ENCODE data around the gene CLIC4.
"Not testable (repeated sequence)": the region's sequence is repeated elsewhere in the genome, so short reads cannot be mapped to it uniquely, and the experiment has no call there.

The CLIC4 gene

DNA sequence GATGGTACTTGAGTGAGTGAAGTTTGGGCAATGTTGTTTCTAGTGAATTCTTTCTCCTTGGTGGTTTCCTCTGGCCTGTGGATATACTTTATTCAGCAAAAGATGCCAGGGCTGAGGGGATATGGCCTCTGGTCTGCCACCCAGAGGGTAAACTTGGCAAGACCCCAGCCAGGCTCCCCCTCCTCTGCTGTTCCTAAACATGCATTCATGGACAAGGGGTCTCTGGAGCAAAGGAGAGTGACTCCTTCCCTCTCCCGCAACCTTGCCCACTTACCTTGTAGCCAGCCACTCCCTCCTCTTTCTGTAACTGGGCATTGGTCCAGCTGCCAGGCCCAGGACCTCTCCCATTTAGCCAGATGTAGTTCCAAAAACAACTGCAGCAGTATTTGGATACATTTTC lies 141.0 kb downstream of the CLIC4 start:
- DNase-seq = no peak

DNA sequence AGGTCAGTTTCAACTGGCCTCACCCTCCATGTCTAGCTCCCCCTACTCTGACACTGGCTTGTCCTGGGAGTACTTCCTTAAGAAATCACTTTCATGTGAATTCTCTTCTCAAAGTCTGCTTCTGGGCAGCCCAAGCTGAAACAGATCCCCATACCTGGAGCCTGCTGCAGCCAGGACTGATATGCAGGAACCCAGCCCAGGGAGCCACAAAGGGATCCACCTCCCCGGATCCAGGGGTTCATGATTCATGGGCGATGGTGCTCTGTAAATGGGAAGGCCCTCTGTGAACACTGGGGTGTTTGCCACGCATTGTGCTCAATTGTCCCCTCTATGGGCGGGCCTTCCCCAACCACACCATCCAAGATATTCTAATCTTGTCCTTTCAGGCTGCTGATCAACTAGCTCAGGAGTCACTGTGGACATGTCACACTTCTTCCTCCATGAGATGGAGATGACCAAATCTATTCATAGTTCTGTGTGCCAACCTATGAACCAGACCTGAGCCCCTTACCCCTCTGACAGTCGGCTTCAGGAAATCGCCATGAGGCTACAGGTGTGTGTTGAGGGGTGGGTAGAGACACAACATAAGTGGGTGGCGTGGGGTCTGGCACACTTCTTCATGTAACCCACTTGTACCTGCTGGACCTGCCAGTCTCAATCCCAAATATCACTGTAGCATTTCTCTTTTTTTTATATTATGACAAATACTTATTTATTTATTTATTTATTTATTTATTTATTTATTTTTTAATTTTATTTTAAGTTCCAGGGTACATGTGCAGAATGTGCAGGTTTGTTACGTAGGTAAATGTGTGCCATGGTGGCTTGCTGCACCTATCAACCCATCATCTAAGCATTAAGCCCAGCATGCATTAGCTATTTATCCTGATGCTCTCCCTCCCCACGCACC lies 143.1 kb downstream of the CLIC4 start:
- DNase-seq = no peak

DNA sequence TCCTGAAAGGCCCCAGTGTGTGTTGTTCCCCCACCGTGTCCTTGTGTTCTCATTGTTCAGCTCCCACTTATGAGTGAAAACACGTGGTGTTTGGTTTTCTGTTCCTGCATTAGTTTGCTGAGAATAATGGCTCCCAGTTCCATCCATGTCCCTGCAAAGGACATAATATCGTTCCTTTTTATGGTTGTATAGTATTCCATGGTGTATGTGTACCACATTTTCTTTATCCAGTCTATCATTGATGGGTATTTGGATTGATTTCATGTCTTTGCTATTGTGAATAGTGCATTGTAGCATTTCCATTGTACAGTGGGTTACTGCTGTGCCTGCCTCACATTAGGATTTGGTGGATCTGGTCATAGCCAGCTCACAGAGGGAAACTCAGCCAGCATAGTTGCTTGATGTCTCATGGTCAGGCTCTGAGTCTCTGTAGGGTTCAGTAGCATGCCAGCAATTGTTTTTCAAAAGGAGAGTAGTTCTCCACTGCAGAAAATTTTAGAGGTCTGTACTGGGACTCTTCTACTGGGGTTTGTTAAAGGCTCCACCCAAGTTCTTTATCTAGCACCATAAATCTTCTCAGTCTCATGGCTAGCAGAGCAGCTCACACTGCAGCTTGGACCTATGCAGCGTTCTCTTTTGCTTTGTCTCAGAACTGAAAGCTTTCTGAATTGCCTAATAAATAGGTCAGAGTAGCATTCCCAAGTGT lies 143.9 kb downstream of the CLIC4 start:
- DNase-seq = no peak

DNA sequence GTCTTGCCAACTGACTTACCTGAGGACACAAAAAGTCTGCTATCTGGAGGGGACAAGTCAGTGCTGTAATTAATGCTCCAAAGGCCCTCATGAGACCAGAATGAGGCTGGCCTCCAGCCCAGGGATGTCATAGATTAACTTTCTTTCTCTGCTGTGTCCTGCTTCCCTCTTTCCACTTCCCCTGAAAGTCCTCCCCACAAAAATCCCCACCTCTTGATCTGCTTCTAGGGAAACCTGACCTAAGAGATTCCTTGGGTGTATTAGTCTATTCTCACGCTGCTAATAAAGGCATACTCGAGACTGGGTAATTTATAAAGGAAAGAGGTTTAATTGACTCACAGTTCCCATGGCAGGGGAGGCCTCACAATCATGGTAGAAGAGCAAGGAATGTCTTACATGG lies 145.6 kb downstream of the CLIC4 start:
- DNase-seq = no peak

DNA sequence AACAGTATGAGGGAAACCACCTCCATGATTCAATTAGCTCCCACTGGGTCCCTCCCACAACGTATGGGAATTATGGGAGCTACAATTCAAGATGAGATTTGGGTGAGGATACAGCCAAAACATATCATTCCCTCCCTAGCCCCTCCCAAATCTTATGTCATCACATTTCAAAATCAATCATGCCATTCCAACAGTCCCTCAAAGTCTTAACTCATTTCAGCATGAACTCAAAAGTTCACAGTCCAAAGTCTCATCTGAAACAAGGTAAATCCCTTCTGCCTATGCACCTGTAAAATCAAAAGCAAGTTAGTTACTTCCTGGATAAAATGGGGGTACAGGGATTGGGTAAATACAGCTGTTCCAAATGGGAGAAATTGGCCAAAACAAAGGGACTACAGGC lies 146.1 kb downstream of the CLIC4 start:
- DNase-seq = not testable (repeated sequence)

DNA sequence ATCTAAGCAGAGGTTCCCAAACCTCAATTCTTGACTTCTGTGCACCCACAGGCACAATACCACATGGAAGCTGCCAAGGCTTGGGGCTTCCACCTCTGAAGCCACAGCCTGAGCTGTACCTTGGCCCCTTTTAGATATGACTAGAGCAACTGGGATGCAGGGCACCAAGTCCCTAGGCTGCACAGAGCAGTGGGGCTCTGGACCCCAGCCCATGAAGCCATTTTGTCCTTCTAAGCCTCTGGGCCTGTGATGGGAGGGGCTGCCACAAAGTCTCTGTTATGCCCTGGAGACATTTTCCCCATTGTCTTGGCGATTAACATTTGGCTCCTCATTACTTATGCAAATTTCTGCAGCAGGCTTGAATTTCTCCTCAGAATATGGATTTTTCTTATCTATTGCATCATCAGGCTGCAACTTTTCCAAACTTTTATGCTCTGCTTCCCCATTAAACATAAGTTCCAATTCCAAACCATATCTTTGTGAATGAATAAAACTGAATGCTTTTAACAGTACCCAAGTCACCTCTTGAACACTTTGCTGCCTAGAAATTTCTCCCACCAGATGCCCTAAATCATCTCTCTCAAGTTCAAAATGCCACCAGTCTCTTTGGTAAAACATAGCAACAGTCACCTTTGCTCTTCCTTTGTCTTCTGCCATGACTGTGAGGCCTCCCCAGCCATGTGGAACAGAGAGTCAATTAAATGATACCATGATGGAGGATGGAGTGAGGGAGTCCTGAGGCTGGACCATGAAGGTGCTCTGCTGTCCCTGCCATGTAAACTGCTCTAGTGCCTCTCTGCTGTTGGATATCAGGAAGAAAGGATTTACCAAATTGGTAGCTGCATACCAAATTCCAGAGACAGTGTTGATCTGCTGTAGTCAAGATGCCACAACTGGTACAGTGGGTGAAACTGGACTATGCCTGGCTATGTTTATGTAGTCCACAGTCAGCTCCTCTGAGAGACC lies 147.2 kb downstream of the CLIC4 start:
- DNase-seq = no peak

DNA sequence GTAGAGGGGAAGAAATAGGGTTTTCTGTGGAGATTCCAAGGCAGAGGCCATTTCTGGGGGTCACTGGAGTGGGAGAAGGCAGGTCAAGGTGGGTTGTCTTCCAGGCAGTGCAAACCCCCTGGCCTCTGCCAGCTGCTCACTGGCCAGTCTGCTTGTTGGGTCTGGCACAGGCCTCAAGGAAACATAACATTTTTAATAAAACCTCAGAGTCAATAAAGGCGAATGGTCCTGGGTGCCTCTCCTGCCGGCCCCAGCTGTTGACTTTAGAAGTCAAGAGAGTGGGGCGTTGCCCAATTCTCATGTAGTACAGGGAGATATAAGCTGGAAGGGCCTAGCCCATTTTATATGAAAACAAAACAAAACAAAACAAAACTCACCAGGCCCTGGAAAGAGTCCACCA lies 148.2 kb downstream of the CLIC4 start:
- no peak for DNase-seq
